Heart left ventricle (tissue), 13 donors: Measurements from ENCODE around the gene EIF4E1B.

ENCODE experiments used
- CTCF ChIP-seq, 12 donors: fragments of 200-600 bp; sonication (generic) in 4 of 12; IDR thresholded peaks; one replicate each; pipeline versions ENCODE4 v1.5.0 to v1.8.0; 2018 to 2022; ENCODE audit warnings: antibody characterized with exemption in 12 of 12, mild to moderate bottlenecking in 5 of 12
- POLR2A ChIP-seq, 2 donors: fragments of 450-650 bp; IDR thresholded peaks; one replicate each; pipeline ENCODE4 v1.6.1; 2017; ENCODE audit warnings: antibody characterized with exemption in 2 of 2, mild to moderate bottlenecking in 2 of 2, moderate library complexity in 2 of 2
- donor health status: ischemic (EF 13 %, LVEDD 7.1; RV severe dilation, severe dysfunction).
- donor health status: DM: no; HTN: yes; CAD: no.
- donor health status: DM: no; HTN: no; CAD: no.
- donor health status: ischemic (EF 25% LVEDD 6.9; RV normal size, moderate dysfunction).
- donor health status: ischemic (EF 25% LVEDD 5.7; RV mildly dilated, moderate dysfunction).
- donor health status: ischemic (EF 35%, LVEDD 5.7; RV mildly dilated, moderate dysfunction).
- donor health status: nonischemic (EF 11% LVEDD 7.7; RV severe dilation, severe dysfunction).
- donor health status: DM: yes; HTN: yes; CAD: no.
- donor health status: PGD.
- donor health status: ischemic (EF 29% LVEDD 5.4; RV normal size, mild dysfunction).
- donor health status: nonischemic (EF 23%, LVEDD 6.1; RV moderate dilation, normal function).

- no peak for TF ChIP-seq POLR2A (IDR thresholded peaks at IDR 0.05)
- no peak for TF ChIP-seq CTCF (IDR thresholded peaks at IDR 0.05)
Observed at GRCh38 chr5:176656467-176656990, 26.1 kb downstream of the EIF4E1B start.
